Endothelial cell (in vitro differentiated cells): ENCODE results near the gene CTAGE1. TPM values are rescaled to one million over a fixed set of nuclear protein-coding genes. Genes with fewer than 3 reads are reported as not detected.

Source experiments
- DNase-seq: peaks from one replicate; pipeline ENCODE4 v3.0.0; 2021; ENCODE audit warnings: low spot score
- H3K27ac Mint-ChIP-seq: one replicate; pipeline ENCODE4 v1.8.0; 2021; ENCODE audit warnings: mixed read lengths, inconsistent platforms; ENCODE audit not compliant: unreplicated experiment
- H3K27me3 Mint-ChIP-seq: one replicate; pipeline ENCODE4 v1.8.0; 2021; ENCODE audit warnings: mild to moderate bottlenecking, moderate library complexity, mixed read lengths, inconsistent platforms; ENCODE audit not compliant: unreplicated experiment
- H3K36me3 Mint-ChIP-seq: one replicate; pipeline ENCODE4 v1.8.0; 2021; ENCODE audit warnings: mild to moderate bottlenecking, low read depth, mixed read lengths, inconsistent platforms; ENCODE audit not compliant: unreplicated experiment
- H3K4me1 Mint-ChIP-seq: one replicate; pipeline ENCODE4 v1.8.0; 2021; ENCODE audit warnings: mild to moderate bottlenecking, mixed read lengths, inconsistent platforms; ENCODE audit not compliant: unreplicated experiment
- H3K4me3 Mint-ChIP-seq: one replicate; pipeline ENCODE4 v1.8.0; 2021; ENCODE audit warnings: mild to moderate bottlenecking, mixed read lengths, inconsistent platforms; ENCODE audit not compliant: unreplicated experiment
- H3K9me3 Mint-ChIP-seq: one replicate; pipeline ENCODE4 v1.8.0; 2021; ENCODE audit warnings: mixed read lengths, inconsistent platforms; ENCODE audit not compliant: unreplicated experiment
- total RNA-seq: library from RNA; stranded (reverse); fragmentation: NEBNext Ultra II Directional; extraction: Animal tissue kit (Norgen Biotek cat#: 25700); gene quantifications from one replicate; pipeline ENCODE4 v1.2.1, GENCODE V29; 2021; ENCODE audit not compliant: unreplicated experiment
- TF ChIP-seq, protein P1 (sequence below): fragments of 200-600 bp; sonication (generic); IDR thresholded peaks from one replicate; pipeline ENCODE4 v1.5.0; 2021; ENCODE audit warnings: antibody characterized with exemption; ENCODE audit not compliant: unreplicated experiment

CTAGE1 gene
- total RNA-seq, 1 donor from 2014 or later = not detected

DNA sequence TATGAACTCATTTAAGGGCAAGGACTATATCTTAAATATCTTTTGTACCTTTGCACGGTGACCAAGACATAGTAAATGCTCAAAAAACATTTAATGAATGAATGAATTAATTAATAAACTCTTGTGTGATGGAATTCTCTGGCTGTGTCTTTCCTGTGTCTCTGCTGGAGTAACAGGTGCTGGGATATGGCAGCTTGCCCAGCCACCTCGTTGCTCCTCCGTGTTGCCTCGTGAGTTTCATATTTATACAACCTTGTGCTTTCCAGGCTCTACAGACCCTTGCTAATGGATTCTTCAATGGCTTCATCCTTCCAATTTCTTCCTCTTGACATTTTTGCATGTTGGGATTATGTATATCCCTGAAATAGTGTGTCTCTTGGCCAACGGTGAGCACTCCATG is 30.4 kb downstream of the CTAGE1 start:
- no peaks in the 10 kb centered on the region for H3K36me3 Mint-ChIP-seq
- H3K4me1 Mint-ChIP-seq = peaks cover 12% of the 10 kb centered on the region
- TF ChIP-seq, protein P1, sequence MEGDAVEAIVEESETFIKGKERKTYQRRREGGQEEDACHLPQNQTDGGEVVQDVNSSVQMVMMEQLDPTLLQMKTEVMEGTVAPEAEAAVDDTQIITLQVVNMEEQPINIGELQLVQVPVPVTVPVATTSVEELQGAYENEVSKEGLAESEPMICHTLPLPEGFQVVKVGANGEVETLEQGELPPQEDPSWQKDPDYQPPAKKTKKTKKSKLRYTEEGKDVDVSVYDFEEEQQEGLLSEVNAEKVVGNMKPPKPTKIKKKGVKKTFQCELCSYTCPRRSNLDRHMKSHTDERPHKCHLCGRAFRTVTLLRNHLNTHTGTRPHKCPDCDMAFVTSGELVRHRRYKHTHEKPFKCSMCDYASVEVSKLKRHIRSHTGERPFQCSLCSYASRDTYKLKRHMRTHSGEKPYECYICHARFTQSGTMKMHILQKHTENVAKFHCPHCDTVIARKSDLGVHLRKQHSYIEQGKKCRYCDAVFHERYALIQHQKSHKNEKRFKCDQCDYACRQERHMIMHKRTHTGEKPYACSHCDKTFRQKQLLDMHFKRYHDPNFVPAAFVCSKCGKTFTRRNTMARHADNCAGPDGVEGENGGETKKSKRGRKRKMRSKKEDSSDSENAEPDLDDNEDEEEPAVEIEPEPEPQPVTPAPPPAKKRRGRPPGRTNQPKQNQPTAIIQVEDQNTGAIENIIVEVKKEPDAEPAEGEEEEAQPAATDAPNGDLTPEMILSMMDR = no peak
- no peak overlapping the region for H3K27ac Mint-ChIP-seq
- no peaks in the 10 kb centered on the region for H3K9me3 Mint-ChIP-seq
- DNase-seq = no peak
- no peaks in the 10 kb centered on the region for H3K27me3 Mint-ChIP-seq
- H3K4me3 Mint-ChIP-seq = no peak overlapping the region

DNA sequence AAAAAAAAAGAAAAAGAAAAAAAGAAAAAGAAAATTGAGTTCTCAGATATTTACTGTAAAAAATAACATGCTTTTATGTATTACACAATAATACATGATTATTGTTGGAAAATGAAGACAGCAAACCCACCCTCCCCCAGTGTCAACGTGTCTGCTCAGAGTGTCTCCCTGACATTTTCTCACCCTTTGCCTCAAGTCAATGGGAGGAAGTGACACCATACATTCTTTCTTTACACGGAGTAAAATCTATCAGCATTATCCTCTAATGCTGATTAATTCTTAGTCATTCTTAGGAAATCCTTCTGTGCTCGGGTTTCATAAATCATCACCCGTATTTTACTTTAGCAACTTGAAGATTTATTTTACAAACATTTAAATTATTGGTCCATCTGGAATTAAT is 32.0 kb downstream of the CTAGE1 start:
- Mint-ChIP-seq H3K4me1 (peaks cover 12% of the 10 kb centered on the region), H3K4me3 (no peak overlapping the region), H3K9me3 (no peaks in the 10 kb centered on the region), H3K36me3 (no peaks in the 10 kb centered on the region), H3K27me3 (peaks cover 1% of the 10 kb centered on the region), H3K27ac (no peak overlapping the region)
- DNase-seq = no peak
- TF ChIP-seq, protein P1 = no peak

DNA sequence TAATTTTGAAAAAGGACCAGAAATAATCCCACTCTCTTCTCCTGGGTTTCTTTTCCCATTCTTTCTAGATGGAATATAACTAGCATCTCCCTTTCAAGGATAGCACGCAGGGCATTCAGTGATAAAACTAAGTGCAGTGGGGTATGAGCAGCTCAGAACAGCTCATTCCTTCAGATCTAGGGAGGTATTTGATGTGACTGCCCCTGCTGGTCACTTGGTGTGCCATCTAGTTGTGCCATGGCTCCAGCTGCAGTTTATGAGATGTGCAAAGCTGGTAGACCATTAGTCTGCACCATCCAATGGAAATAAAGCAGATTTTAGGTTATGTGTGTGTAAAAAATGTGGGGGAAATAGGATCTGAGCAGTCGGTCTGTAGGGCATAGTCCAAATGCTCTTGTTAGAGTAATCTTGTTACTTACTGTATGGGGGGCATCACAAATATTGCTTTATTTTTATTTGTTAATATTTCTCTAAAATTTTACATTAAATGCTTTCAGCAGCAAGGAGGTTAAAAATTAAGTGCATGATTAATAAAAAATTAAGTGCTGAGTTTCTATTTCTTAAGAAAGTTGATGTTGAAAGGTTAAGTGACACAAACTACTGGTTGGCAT is 38.9 kb downstream of the CTAGE1 start:
- Mint-ChIP-seq H3K9me3 (no peaks in the 10 kb centered on the region), H3K4me1 (no peaks in the 10 kb centered on the region), H3K4me3 (no peak overlapping the region), H3K27me3 (peaks cover 1% of the 10 kb centered on the region), H3K27ac (no peak overlapping the region), H3K36me3 (no peaks in the 10 kb centered on the region)
- peak; percentile 38 for DNase-seq
- TF ChIP-seq, protein P1 = peak; percentile 61

DNA sequence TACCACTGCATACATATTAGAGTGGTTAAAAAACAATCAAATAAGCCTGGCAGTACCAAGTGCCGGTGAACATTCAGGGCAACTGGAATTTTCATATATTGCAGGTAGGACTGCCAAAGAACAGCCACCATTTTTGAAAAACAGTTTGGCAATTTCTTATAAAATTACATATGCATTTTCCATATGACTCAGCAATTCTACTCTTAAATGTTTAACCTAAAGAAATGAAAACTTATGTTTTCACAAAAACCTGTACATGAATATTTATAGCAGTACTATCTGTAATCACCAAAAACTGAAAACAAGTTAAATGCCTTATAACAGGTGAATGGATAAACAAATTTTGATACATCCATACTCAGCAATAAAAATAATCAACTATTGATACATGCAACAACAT is 39.9 kb downstream of the CTAGE1 start:
- no peak overlapping the region for H3K4me3 Mint-ChIP-seq
- H3K9me3 Mint-ChIP-seq = no peaks in the 10 kb centered on the region
- no peaks in the 10 kb centered on the region for H3K36me3 Mint-ChIP-seq
- TF ChIP-seq, protein P1 = no peak
- no peaks in the 10 kb centered on the region for H3K4me1 Mint-ChIP-seq
- DNase-seq = no peak
- H3K27me3 Mint-ChIP-seq = peaks cover 1% of the 10 kb centered on the region
- no peak overlapping the region for H3K27ac Mint-ChIP-seq

GRCh38 chr18:22370414-22370813 is 47.3 kb downstream of the CTAGE1 start:
- no peaks in the 10 kb centered on the region for H3K4me1 Mint-ChIP-seq
- TF ChIP-seq, protein P1 = no peak
- H3K9me3 Mint-ChIP-seq = no peaks in the 10 kb centered on the region
- DNase-seq = no peak
- H3K27me3 Mint-ChIP-seq = no peaks in the 10 kb centered on the region
- no peaks in the 10 kb centered on the region for H3K36me3 Mint-ChIP-seq
- no peak overlapping the region for H3K4me3 Mint-ChIP-seq
- H3K27ac Mint-ChIP-seq = no peak overlapping the region
